Thoracic aorta (tissue), 2 donors: ENCODE results near the gene SNRPA1. TPM values are rescaled to one million over a fixed set of nuclear protein-coding genes. Genes with fewer than 3 reads are reported as not detected.

Source experiments
- ATAC-seq: fragments of 150-250 bp; one replicate; pipeline ENCODE4 v1.8.0; 2017; ENCODE audit warnings: low read depth; ENCODE audit not compliant: insufficient number of reproducible peaks, low FRiP score
- DNase-seq: peaks from one replicate; pipeline ENCODE4 v3.0.0-alpha.2; 2020; ENCODE audit warnings: low spot score
- H3K27ac ChIP-seq, 2 donors: fragments of 200-600 bp; sonication (generic); 1 replicate in 1 of 2; 2 replicates in 1 of 2; pipeline ENCODE4 v1.5.1; 2016; ENCODE audit warnings: mild to moderate bottlenecking in 2 of 2, moderate library complexity in 2 of 2
- H3K27me3 ChIP-seq: fragments of 200-600 bp; sonication (generic); replicated peaks from 2 replicates; pipeline ENCODE4 v1.6.0; 2016; ENCODE audit warnings: mild to moderate bottlenecking; ENCODE audit not compliant: insufficient read depth
- H3K36me3 ChIP-seq: fragments of 200-600 bp; sonication (generic); one replicate; pipeline ENCODE4 v1.5.1; 2016
- H3K4me1 ChIP-seq, 2 donors: fragments of 200-600 bp; sonication (generic); 1 replicate in 1 of 2; 2 replicates in 1 of 2; pipeline versions ENCODE4 v1.5.1 to v1.6.0; 2016; ENCODE audit warnings: low read depth in 2 of 2, mild to moderate bottlenecking in 1 of 2; ENCODE audit not compliant: control insufficient read depth in 1 of 2
- H3K4me3 ChIP-seq: fragments of 200-600 bp; sonication (generic); 2 replicates; pipeline ENCODE4 v1.5.1; 2016; ENCODE audit warnings: mild to moderate bottlenecking
- H3K9me3 ChIP-seq: fragments of 200-600 bp; sonication (generic); 2 replicates; pipeline ENCODE4 v1.5.1; 2016
- total RNA-seq, 2 donors: library from RNA; depleted of rRNA; stranded (reverse); fragments of >200 nt; gene quantifications; one replicate each; pipeline versions ENCODE4 v1.1.0 to v1.2.3, GENCODE V29; 2016
- TF ChIP-seq, protein P1 (sequence below): fragments of 200-600 bp; sonication (generic); IDR thresholded peaks from one replicate; pipeline ENCODE4 v1.5.1; 2019; ENCODE audit warnings: antibody characterized with exemption

SNRPA1 gene
- total RNA-seq, 2 donors from 2014 or later, result 31.0 to 60.0 TPM

DNA sequence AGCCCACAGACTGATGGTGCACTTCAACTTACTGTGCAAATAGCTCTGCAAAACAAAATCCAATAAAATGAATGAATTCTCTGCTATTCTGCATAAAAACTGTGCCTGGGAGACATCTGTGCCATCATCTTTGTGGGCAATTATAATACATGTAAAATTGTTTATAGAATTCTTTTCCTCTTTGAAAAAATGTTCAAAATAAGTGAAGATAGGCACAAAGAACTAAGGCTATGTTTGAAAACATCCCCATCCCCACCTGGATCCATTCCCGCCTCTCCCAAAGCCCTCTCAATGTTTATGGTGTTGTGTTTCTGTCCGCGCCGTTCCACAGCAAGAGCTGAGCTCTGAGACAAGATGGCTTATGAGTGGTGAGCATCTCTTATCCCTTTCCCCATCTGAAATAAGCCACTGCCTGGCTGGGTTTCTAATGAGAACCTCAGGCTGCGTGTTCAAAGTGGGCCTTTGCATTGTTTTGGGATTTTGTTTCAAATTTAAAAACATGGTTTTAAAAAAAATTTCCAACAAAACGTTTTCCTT, 22.4 kb upstream of the SNRPA1 start:
- Histone ChIP-seq H3K9me3 (no peaks in the 10 kb centered on the region), H3K27ac (no peak overlapping the region), H3K4me3 (no peak overlapping the region), H3K4me1 (no peaks in the 10 kb centered on the region), H3K36me3 (no peaks in the 10 kb centered on the region), H3K27me3 (no peaks in the 10 kb centered on the region)
- ATAC-seq, result no peak
- TF ChIP-seq, protein P1, sequence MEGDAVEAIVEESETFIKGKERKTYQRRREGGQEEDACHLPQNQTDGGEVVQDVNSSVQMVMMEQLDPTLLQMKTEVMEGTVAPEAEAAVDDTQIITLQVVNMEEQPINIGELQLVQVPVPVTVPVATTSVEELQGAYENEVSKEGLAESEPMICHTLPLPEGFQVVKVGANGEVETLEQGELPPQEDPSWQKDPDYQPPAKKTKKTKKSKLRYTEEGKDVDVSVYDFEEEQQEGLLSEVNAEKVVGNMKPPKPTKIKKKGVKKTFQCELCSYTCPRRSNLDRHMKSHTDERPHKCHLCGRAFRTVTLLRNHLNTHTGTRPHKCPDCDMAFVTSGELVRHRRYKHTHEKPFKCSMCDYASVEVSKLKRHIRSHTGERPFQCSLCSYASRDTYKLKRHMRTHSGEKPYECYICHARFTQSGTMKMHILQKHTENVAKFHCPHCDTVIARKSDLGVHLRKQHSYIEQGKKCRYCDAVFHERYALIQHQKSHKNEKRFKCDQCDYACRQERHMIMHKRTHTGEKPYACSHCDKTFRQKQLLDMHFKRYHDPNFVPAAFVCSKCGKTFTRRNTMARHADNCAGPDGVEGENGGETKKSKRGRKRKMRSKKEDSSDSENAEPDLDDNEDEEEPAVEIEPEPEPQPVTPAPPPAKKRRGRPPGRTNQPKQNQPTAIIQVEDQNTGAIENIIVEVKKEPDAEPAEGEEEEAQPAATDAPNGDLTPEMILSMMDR, result no peak
- DNase-seq, result no peak

DNA sequence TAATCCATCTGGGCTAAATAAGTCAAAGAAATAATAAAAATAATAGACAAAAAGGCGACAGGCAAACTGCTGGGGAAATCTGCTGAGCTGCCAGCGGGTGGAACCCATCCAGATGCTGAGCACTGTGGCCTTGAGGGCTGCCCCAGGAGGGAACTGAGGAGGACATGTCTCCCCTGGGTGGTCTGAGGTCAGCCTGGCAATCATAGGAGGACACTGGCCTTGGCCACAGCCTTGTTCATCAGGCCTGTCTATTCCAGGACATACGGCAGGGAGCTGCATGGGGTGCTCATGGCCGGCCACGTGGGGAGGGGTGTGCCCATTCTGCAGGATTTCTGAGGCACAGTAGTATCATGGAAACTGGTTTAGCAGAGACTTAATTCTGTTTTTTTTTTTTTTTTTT, 21.5 kb upstream of the SNRPA1 start:
- no peak overlapping the region for H3K4me3 ChIP-seq
- TF ChIP-seq, protein P1, result no peak
- H3K27ac ChIP-seq, result no peak overlapping the region
- H3K9me3 ChIP-seq, result no peaks in the 10 kb centered on the region
- no peaks in the 10 kb centered on the region for H3K4me1 ChIP-seq
- ATAC-seq (no peak), DNase-seq (no peak)
- no peaks in the 10 kb centered on the region for H3K27me3 ChIP-seq
- no peaks in the 10 kb centered on the region for H3K36me3 ChIP-seq

DNA sequence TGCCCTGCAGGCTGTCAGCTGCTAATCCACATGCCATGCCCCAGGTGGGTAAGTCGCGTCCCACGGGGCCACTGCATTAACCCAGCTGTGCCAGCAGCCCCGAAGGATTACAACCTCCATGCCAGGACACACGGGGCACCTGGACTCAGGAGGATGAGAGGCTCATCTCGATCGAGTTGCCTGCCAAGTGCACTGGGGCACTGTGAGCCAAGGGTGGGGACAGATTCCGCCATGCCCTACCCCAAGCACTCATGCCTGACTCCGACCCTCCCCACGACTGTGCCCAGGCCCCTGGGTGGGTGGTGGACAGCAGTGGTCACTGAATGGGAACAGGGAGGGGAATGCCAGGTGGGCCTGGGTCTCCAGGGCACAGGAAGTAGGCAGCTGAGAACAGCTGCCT, 20.7 kb upstream of the SNRPA1 start:
- Histone ChIP-seq H3K9me3 (no peaks in the 10 kb centered on the region), H3K4me1 (no peaks in the 10 kb centered on the region), H3K36me3 (no peaks in the 10 kb centered on the region), H3K4me3 (no peak overlapping the region), H3K27ac (no peak overlapping the region), H3K27me3 (no peaks in the 10 kb centered on the region)
- TF ChIP-seq, protein P1, result no peak
- no peak for DNase-seq
- ATAC-seq, result no peak

DNA sequence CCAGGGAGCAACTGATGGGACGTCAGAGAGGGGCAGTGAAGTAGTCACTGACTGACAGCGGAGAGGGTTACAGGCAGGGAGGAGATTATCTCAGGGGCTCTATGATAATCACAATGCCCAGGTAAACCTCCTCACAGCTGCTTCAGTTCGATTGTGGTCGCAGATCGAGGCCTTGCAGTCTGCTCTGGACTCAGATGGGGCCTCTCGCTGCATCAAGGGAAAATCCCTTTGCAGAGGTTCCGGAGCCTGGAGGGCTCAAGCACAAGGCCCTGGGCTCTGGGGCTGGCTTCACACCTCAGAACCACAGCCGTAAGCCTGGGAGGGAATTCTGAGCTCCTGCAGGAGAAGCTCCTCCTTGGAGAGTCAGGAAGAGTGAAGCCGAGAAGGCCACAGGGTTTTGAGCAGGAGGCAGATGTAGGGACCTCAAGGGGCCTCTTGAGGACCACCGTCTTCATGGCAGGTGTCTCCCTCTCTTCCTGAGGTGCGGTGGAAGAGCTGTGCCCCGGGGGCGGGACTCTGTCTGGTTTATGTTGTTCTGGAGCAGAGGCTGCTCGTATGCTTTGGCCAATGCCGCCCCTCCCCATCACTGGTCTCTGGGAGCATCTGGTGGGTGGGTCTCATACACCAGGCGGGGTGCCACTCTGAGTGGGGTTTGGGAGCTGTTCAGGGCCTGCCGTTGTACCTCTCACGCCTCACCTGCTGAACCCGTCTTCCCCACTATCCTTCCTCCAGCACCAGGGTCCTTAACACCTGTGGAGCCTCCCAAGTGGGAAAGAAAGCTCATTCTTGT, 19.5 kb upstream of the SNRPA1 start:
- DNase-seq (no peak), ATAC-seq (no peak)
- H3K27ac ChIP-seq, result no peak overlapping the region
- TF ChIP-seq, protein P1, result no peak
- H3K4me1 ChIP-seq, result no peaks in the 10 kb centered on the region
- no peak overlapping the region for H3K4me3 ChIP-seq
- H3K9me3 ChIP-seq, result no peaks in the 10 kb centered on the region
- no peaks in the 10 kb centered on the region for H3K27me3 ChIP-seq
- H3K36me3 ChIP-seq, result no peaks in the 10 kb centered on the region

DNA sequence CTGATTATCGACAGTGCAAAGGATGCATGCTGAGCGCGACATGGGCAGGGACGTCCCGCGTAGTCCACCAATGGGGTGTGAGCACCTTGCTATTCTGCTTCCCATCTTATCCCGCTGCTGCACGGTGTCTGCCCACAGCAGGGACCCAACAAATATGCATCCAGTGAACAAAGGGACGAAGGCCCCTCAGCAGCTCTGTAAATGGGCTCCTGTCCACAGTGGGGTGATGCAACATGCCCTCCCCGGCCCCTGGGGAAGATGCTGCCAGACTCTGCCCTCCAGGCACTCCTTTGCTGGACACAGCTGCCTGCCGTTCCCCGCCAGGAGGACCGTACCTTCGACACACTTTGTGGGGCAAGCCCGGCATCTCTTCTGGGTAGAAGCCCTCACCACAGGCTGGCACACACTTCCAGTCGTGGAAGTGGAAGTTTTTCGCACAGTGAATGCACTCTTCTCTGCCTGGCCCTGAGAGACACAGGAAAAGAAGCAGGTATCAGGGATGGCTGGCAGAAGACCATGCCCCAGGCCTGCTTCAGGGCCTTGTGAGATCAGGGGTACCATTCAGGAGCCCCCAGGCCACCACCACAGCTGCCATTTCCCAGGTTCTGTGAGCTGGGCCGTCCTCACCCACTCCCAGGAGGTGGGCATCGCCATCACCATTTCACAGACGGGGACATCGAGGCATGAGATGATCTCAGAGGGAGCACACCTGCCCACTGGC, 18.2 kb upstream of the SNRPA1 start:
- no peak for ATAC-seq
- no peaks in the 10 kb centered on the region for H3K9me3 ChIP-seq
- no peaks in the 10 kb centered on the region for H3K27me3 ChIP-seq
- TF ChIP-seq, protein P1, result no peak
- H3K4me3 ChIP-seq, result no peak overlapping the region
- no peaks in the 10 kb centered on the region for H3K36me3 ChIP-seq
- no peak for DNase-seq
- H3K4me1 ChIP-seq, result no peaks in the 10 kb centered on the region
- no peak overlapping the region for H3K27ac ChIP-seq
